ENCODE results near the gene CACNG1. TPM values are rescaled to one million over a fixed set of nuclear protein-coding genes. Genes with fewer than 3 reads are reported as not detected.

The CACNG1 gene
- total RNA-seq, 4 donors from 2014 or later, result not detected

GRCh38 chr17:67046398-67046797, 2.0 kb downstream of the CACNG1 start:
- 87% methylated on average over 4 of the region's 4 CpGs for WGBS
- Histone ChIP-seq H3K36me3 (no peaks in the 10 kb centered on the region), H3K4me3 (no peak overlapping the region), H3K9me3 (peaks cover 13% of the 10 kb centered on the region), H3K4me1 (no peaks in the 10 kb centered on the region), H3K27me3 (peaks cover 5% of the 10 kb centered on the region), H3K27ac (no peak overlapping the region)
- no peak for DNase-seq (ENCODE audit: low spot score in 2 of 2)
- no peak for TF ChIP-seq POLR2A (IDR thresholded peaks at IDR 0.05)
- TF ChIP-seq, protein P1, sequence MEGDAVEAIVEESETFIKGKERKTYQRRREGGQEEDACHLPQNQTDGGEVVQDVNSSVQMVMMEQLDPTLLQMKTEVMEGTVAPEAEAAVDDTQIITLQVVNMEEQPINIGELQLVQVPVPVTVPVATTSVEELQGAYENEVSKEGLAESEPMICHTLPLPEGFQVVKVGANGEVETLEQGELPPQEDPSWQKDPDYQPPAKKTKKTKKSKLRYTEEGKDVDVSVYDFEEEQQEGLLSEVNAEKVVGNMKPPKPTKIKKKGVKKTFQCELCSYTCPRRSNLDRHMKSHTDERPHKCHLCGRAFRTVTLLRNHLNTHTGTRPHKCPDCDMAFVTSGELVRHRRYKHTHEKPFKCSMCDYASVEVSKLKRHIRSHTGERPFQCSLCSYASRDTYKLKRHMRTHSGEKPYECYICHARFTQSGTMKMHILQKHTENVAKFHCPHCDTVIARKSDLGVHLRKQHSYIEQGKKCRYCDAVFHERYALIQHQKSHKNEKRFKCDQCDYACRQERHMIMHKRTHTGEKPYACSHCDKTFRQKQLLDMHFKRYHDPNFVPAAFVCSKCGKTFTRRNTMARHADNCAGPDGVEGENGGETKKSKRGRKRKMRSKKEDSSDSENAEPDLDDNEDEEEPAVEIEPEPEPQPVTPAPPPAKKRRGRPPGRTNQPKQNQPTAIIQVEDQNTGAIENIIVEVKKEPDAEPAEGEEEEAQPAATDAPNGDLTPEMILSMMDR (IDR thresholded peaks at IDR 0.05), result no peak
- no peak for TF ChIP-seq EP300 (IDR thresholded peaks at IDR 0.05)
- no peak for TF ChIP-seq POLR2AphosphoS5 (IDR thresholded peaks at IDR 0.05)

- H3K27me3 ChIP-seq, result peaks cover 5% of the 10 kb centered on the region
- H3K36me3 ChIP-seq, result no peaks in the 10 kb centered on the region
- no peak overlapping the region for H3K4me3 ChIP-seq
- no peak for DNase-seq (ENCODE audit: low spot score in 2 of 2)
- WGBS, result 61% methylated on average over 1 of the region's 1 CpG
- H3K4me1 ChIP-seq, result no peaks in the 10 kb centered on the region
- peaks cover 13% of the 10 kb centered on the region for H3K9me3 ChIP-seq
- TF ChIP-seq POLR2A (IDR thresholded peaks at IDR 0.05) (no peak), EP300 (IDR thresholded peaks at IDR 0.05) (no peak), POLR2AphosphoS5 (IDR thresholded peaks at IDR 0.05) (no peak)
- TF ChIP-seq, protein P1 (IDR thresholded peaks at IDR 0.05), result no peak
- H3K27ac ChIP-seq, result no peak overlapping the region
Observed at GRCh38 chr17:67047382-67047781, 3.0 kb downstream of the CACNG1 start.

DNA sequence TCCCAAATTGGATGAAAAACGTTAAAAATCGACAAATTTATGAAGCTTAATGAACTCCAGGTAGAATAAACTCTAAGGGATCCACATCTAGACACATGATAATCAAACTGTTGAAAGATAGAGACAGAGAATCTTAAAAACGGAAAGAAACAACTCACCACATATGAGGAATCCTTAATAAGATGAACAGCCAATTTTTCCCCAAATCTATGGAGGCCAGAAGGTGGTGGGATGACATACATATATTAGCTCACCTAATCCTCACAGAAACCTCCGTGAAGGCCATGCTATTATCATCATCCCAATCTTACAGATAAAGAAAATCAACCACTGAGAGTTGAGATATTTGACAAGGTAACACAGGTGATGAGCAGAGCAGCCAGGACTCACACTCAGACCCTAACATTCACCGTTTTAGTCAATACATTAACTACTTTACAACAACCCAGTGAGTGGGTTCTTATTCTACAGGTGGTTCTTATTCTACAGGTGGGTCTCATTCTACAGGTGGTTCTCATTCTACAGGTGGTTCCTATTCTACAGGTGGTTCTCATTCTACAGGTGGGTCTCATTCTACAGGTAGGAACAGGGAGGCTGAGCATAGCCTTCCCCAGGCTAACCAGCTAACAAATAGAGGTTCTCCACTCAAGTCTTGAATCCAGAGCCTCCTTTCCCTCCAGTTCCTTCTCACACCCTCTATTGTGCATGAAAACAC, 4.8 kb downstream of the CACNG1 start:
- 83% methylated on average over 5 of the region's 5 CpGs for WGBS
- peaks cover 5% of the 10 kb centered on the region for H3K27me3 ChIP-seq
- TF ChIP-seq EP300 (IDR thresholded peaks at IDR 0.05) (no peak), POLR2A (IDR thresholded peaks at IDR 0.05) (no peak), POLR2AphosphoS5 (IDR thresholded peaks at IDR 0.05) (no peak)
- TF ChIP-seq, protein P1 (IDR thresholded peaks at IDR 0.05), result no peak
- H3K36me3 ChIP-seq, result no peaks in the 10 kb centered on the region
- H3K4me1 ChIP-seq, result no peaks in the 10 kb centered on the region
- no peak overlapping the region for H3K27ac ChIP-seq
- DNase-seq (ENCODE audit: low spot score in 2 of 2), result no peak
- H3K4me3 ChIP-seq, result no peak overlapping the region
- H3K9me3 ChIP-seq, result peaks cover 13% of the 10 kb centered on the region

- Histone ChIP-seq H3K27ac (no peak overlapping the region), H3K27me3 (peaks cover 5% of the 10 kb centered on the region), H3K9me3 (peaks cover 13% of the 10 kb centered on the region), H3K4me3 (no peak overlapping the region), H3K36me3 (no peaks in the 10 kb centered on the region), H3K4me1 (no peaks in the 10 kb centered on the region)
- no peak for DNase-seq (ENCODE audit: low spot score in 2 of 2)
- no peak for TF ChIP-seq POLR2A (IDR thresholded peaks at IDR 0.05)
- no peak for TF ChIP-seq EP300 (IDR thresholded peaks at IDR 0.05)
- no peak for TF ChIP-seq POLR2AphosphoS5 (IDR thresholded peaks at IDR 0.05)
- TF ChIP-seq, protein P1 (IDR thresholded peaks at IDR 0.05), result no peak
- 100% methylated on average over 1 of the region's 1 CpG for WGBS
Observed at GRCh38 chr17:67050066-67050465, 5.7 kb downstream of the CACNG1 start.

- H3K9me3 ChIP-seq, result peaks cover 13% of the 10 kb centered on the region
- DNase-seq (ENCODE audit: low spot score in 2 of 2), result no peak
- no peak overlapping the region for H3K27ac ChIP-seq
- no peak for TF ChIP-seq POLR2AphosphoS5 (IDR thresholded peaks at IDR 0.05)
- TF ChIP-seq, protein P1 (IDR thresholded peaks at IDR 0.05), result no peak
- TF ChIP-seq EP300 (IDR thresholded peaks at IDR 0.05), result no peak
- no peak for TF ChIP-seq POLR2A (IDR thresholded peaks at IDR 0.05)
- WGBS, result 89% methylated on average over 6 of the region's 6 CpGs
- H3K4me1 ChIP-seq, result no peaks in the 10 kb centered on the region
- H3K36me3 ChIP-seq, result no peaks in the 10 kb centered on the region
- no peak overlapping the region for H3K4me3 ChIP-seq
- H3K27me3 ChIP-seq, result peaks cover 5% of the 10 kb centered on the region
Observed at GRCh38 chr17:67050471-67051154, 6.3 kb downstream of the CACNG1 start.
